ENCODE results near the gene PPL.

PPL gene

GRCh38 chr16:4876646-4877379 is 60.1 kb downstream of the PPL start:
- H3K36me3 ChIP-seq (ENCODE audit: insufficient read depth, low read length), result peaks cover 79% of the 10 kb centered on the region

GRCh38 chr16:4874666-4875065 is 62.3 kb downstream of the PPL start:
- Histone ChIP-seq H3K27ac (no peak overlapping the region), H3K4me3 (no peak overlapping the region), H3K9me3 (ENCODE audit: low read depth, low read length) (no peaks in the 10 kb centered on the region), H3K36me3 (ENCODE audit: insufficient read depth, low read length) (peaks cover 80% of the 10 kb centered on the region), H3K9ac (ENCODE audit: insufficient read length) (no peak overlapping the region)
- no peak for TF ChIP-seq EZH2 (IDR thresholded peaks at IDR 0.05)
- no peak for TF ChIP-seq FOXP2 (optimal IDR thresholded peaks at IDR 0.05; ENCODE audit: control extremely low read depth, extremely low read length, insufficient read depth)
- no peak for TF ChIP-seq POLR2AphosphoS5 (IDR thresholded peaks at IDR 0.05; ENCODE audit: borderline replicate concordance, low read depth, low read length)
- DNase-seq (ENCODE audit: low read depth, low spot score), result no peak

More at GRCh38 chr16:4876646-4877379, 60.1 kb downstream of the PPL start:
- H3K9ac ChIP-seq (ENCODE audit: insufficient read length), result no peak overlapping the region
- TF ChIP-seq FOXP2 (optimal IDR thresholded peaks at IDR 0.05; ENCODE audit: control extremely low read depth, extremely low read length, insufficient read depth) (no peak), EZH2 (IDR thresholded peaks at IDR 0.05) (no peak), POLR2AphosphoS5 (IDR thresholded peaks at IDR 0.05; ENCODE audit: borderline replicate concordance, low read depth, low read length) (no peak)
- no peaks in the 10 kb centered on the region for H3K9me3 ChIP-seq (ENCODE audit: low read depth, low read length)
- H3K27ac ChIP-seq, result no peak overlapping the region
- no peak overlapping the region for H3K4me3 ChIP-seq
- DNase-seq (ENCODE audit: low read depth, low spot score), result no peak

- Histone ChIP-seq H3K36me3 (ENCODE audit: insufficient read depth, low read length) (peaks cover 79% of the 10 kb centered on the region), H3K9ac (ENCODE audit: insufficient read length) (no peak overlapping the region), H3K4me3 (no peak overlapping the region), H3K9me3 (ENCODE audit: low read depth, low read length) (no peaks in the 10 kb centered on the region), H3K27ac (no peak overlapping the region)
- no peak for DNase-seq (ENCODE audit: low read depth, low spot score)
- TF ChIP-seq FOXP2 (optimal IDR thresholded peaks at IDR 0.05; ENCODE audit: control extremely low read depth, extremely low read length, insufficient read depth), result no peak
- no peak for TF ChIP-seq POLR2AphosphoS5 (IDR thresholded peaks at IDR 0.05; ENCODE audit: borderline replicate concordance, low read depth, low read length)
- TF ChIP-seq EZH2 (IDR thresholded peaks at IDR 0.05), result no peak
Observed at GRCh38 chr16:4873091-4873490, 63.9 kb downstream of the PPL start.

- no peak for DNase-seq (ENCODE audit: low read depth, low spot score)
- Histone ChIP-seq H3K9me3 (ENCODE audit: low read depth, low read length) (no peaks in the 10 kb centered on the region), H3K4me3 (no peak overlapping the region), H3K9ac (ENCODE audit: insufficient read length) (no peak overlapping the region), H3K36me3 (ENCODE audit: insufficient read depth, low read length) (peaks cover 63% of the 10 kb centered on the region), H3K27ac (no peak overlapping the region)
- TF ChIP-seq EZH2 (IDR thresholded peaks at IDR 0.05), result no peak
- no peak for TF ChIP-seq POLR2AphosphoS5 (IDR thresholded peaks at IDR 0.05; ENCODE audit: borderline replicate concordance, low read depth, low read length)
- no peak for TF ChIP-seq FOXP2 (optimal IDR thresholded peaks at IDR 0.05; ENCODE audit: control extremely low read depth, extremely low read length, insufficient read depth)
Observed at GRCh38 chr16:4871071-4871470, 65.9 kb downstream of the PPL start.

GRCh38 chr16:4870138-4870671 is 66.7 kb downstream of the PPL start:
- no peaks in the 10 kb centered on the region for H3K9me3 ChIP-seq (ENCODE audit: low read depth, low read length)
- peaks cover 58% of the 10 kb centered on the region for H3K36me3 ChIP-seq (ENCODE audit: insufficient read depth, low read length)
- H3K9ac ChIP-seq (ENCODE audit: insufficient read length), result no peak overlapping the region
- TF ChIP-seq EZH2 (IDR thresholded peaks at IDR 0.05) (no peak), FOXP2 (optimal IDR thresholded peaks at IDR 0.05; ENCODE audit: control extremely low read depth, extremely low read length, insufficient read depth) (no peak), POLR2AphosphoS5 (IDR thresholded peaks at IDR 0.05; ENCODE audit: borderline replicate concordance, low read depth, low read length) (no peak)
- H3K4me3 ChIP-seq, result no peak overlapping the region
- no peak overlapping the region for H3K27ac ChIP-seq
- no peak for DNase-seq (ENCODE audit: low read depth, low spot score)

GRCh38 chr16:4869147-4869805 is 67.7 kb downstream of the PPL start:
- Histone ChIP-seq H3K27ac (no peak overlapping the region), H3K36me3 (ENCODE audit: insufficient read depth, low read length) (peaks cover 56% of the 10 kb centered on the region), H3K4me3 (no peak overlapping the region), H3K9me3 (ENCODE audit: low read depth, low read length) (no peaks in the 10 kb centered on the region), H3K9ac (ENCODE audit: insufficient read length) (no peak overlapping the region)
- DNase-seq (ENCODE audit: low read depth, low spot score), result no peak
- TF ChIP-seq EZH2 (IDR thresholded peaks at IDR 0.05) (no peak), POLR2AphosphoS5 (IDR thresholded peaks at IDR 0.05; ENCODE audit: borderline replicate concordance, low read depth, low read length) (no peak), FOXP2 (optimal IDR thresholded peaks at IDR 0.05; ENCODE audit: control extremely low read depth, extremely low read length, insufficient read depth) (no peak)

GRCh38 chr16:4868535-4868934 is 68.4 kb downstream of the PPL start:
- TF ChIP-seq POLR2AphosphoS5 (IDR thresholded peaks at IDR 0.05; ENCODE audit: borderline replicate concordance, low read depth, low read length) (no peak), EZH2 (IDR thresholded peaks at IDR 0.05) (no peak), FOXP2 (optimal IDR thresholded peaks at IDR 0.05; ENCODE audit: control extremely low read depth, extremely low read length, insufficient read depth) (no peak)
- no peak overlapping the region for H3K27ac ChIP-seq
- no peaks in the 10 kb centered on the region for H3K9me3 ChIP-seq (ENCODE audit: low read depth, low read length)
- H3K36me3 ChIP-seq (ENCODE audit: insufficient read depth, low read length), result peaks cover 49% of the 10 kb centered on the region
- DNase-seq (ENCODE audit: low read depth, low spot score), result no peak
- no peak overlapping the region for H3K9ac ChIP-seq (ENCODE audit: insufficient read length)
- no peak overlapping the region for H3K4me3 ChIP-seq

- DNase-seq (ENCODE audit: low read depth, low spot score), result no peak
- Histone ChIP-seq H3K4me3 (no peak overlapping the region), H3K9ac (ENCODE audit: insufficient read length) (no peak overlapping the region), H3K27ac (no peak overlapping the region), H3K9me3 (ENCODE audit: low read depth, low read length) (no peaks in the 10 kb centered on the region), H3K36me3 (ENCODE audit: insufficient read depth, low read length) (peaks cover 46% of the 10 kb centered on the region)
- TF ChIP-seq POLR2AphosphoS5 (IDR thresholded peaks at IDR 0.05; ENCODE audit: borderline replicate concordance, low read depth, low read length) (no peak), EZH2 (IDR thresholded peaks at IDR 0.05) (no peak), FOXP2 (optimal IDR thresholded peaks at IDR 0.05; ENCODE audit: control extremely low read depth, extremely low read length, insufficient read depth) (no peak)
Observed at GRCh38 chr16:4868026-4868425, 68.9 kb downstream of the PPL start.

Measured in SK-N-MC (cell line).